ENCODE data around the gene SOWAHA.

DNA sequence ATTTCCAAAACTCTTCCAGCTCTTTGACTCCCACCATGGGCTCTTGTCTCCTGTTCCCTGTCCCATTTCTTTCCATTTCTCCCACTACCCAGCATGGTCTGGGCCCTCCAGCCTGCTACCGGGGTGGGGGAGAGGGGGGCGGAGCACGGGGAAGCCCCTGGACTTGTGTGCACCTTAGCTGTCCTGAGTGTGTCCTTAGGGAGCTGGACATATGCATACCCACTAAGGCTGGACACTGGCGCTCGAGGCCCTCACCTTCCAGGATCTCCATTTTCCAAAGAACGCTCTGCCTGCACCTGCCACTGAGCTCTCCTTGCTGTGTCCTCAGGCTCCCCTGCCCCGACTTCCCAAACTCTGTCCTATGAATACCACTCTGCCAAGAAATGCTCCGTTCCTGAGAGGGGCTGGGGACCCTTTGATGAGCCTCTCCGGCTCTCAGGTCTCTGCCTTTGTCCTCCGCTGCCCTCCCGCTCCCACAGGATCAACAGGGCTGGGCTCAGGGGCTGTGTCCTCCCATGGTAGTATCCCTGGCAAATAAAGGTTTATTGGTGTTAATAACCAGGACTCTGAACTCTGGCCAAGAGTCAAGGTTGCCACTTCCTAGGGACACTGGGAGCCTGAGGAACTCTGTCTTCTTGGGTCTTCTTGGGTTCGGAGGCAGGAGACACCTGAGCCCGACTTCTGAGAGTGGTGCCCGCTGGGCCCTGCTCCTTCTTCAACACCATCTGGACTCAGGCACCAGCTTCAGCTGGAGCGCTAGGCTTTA lies 18.2 kb downstream of the SOWAHA start:
- TF ChIP-seq, protein P1, sequence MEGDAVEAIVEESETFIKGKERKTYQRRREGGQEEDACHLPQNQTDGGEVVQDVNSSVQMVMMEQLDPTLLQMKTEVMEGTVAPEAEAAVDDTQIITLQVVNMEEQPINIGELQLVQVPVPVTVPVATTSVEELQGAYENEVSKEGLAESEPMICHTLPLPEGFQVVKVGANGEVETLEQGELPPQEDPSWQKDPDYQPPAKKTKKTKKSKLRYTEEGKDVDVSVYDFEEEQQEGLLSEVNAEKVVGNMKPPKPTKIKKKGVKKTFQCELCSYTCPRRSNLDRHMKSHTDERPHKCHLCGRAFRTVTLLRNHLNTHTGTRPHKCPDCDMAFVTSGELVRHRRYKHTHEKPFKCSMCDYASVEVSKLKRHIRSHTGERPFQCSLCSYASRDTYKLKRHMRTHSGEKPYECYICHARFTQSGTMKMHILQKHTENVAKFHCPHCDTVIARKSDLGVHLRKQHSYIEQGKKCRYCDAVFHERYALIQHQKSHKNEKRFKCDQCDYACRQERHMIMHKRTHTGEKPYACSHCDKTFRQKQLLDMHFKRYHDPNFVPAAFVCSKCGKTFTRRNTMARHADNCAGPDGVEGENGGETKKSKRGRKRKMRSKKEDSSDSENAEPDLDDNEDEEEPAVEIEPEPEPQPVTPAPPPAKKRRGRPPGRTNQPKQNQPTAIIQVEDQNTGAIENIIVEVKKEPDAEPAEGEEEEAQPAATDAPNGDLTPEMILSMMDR (IDR thresholded peaks at IDR 0.05), result no peak
- no peak for TF ChIP-seq POLR2A (IDR thresholded peaks at IDR 0.05)
